GM12878 (cell line): ENCODE results near the gene ADPRHL1.

Source experiments
- EZH2 ChIP-seq: IDR thresholded peaks from 2 replicates; pipeline ENCODE4 v1.6.1; 2012; ENCODE audit warnings: low read depth, mild to moderate bottlenecking, control low read depth, inconsistent platforms, low read length, borderline replicate concordance; ENCODE audit not compliant: control insufficient read depth
- FOXK2 ChIP-seq: fragments of 450-650 bp; IDR thresholded peaks from 2 replicates; pipeline ENCODE4 v1.6.1; 2017; ENCODE audit warnings: mild to moderate bottlenecking, moderate library complexity
- GATAD2B ChIP-seq: fragments of 450-650 bp; conservative IDR thresholded peaks from 2 replicates; pipeline ENCODE4 v1.6.1; 2017; ENCODE audit warnings: low read depth, mild to moderate bottlenecking, moderate library complexity
- KLF5 ChIP-seq: fragments of 450-650 bp; IDR thresholded peaks from 2 replicates; pipeline ENCODE4 v1.6.1; 2014; ENCODE audit warnings: mild to moderate bottlenecking; ENCODE audit not compliant: partially characterized antibody
- POLR2A ChIP-seq: IDR thresholded peaks from 2 replicates; pipeline ENCODE4 v1.6.1; 2011; ENCODE audit warnings: low read depth, mild to moderate bottlenecking, low read length
- USF2 ChIP-seq: IDR thresholded peaks from 2 replicates; pipeline ENCODE4 v1.6.1; 2011; ENCODE audit warnings: low read depth, low read length, improper control_type of control experiment, borderline replicate concordance
- ZNF274 ChIP-seq: IDR thresholded peaks from one replicate; pipeline ENCODE4 v1.8.0; 2011; ENCODE audit not compliant: insufficient read length, insufficient read depth
- TF ChIP-seq, protein P1 (sequence below): fragments of 450-650 bp; IDR thresholded peaks from 2 replicates; pipeline ENCODE4 v1.6.1; 2016; ENCODE audit warnings: mild to moderate bottlenecking, moderate library complexity, borderline replicate concordance

DNA sequence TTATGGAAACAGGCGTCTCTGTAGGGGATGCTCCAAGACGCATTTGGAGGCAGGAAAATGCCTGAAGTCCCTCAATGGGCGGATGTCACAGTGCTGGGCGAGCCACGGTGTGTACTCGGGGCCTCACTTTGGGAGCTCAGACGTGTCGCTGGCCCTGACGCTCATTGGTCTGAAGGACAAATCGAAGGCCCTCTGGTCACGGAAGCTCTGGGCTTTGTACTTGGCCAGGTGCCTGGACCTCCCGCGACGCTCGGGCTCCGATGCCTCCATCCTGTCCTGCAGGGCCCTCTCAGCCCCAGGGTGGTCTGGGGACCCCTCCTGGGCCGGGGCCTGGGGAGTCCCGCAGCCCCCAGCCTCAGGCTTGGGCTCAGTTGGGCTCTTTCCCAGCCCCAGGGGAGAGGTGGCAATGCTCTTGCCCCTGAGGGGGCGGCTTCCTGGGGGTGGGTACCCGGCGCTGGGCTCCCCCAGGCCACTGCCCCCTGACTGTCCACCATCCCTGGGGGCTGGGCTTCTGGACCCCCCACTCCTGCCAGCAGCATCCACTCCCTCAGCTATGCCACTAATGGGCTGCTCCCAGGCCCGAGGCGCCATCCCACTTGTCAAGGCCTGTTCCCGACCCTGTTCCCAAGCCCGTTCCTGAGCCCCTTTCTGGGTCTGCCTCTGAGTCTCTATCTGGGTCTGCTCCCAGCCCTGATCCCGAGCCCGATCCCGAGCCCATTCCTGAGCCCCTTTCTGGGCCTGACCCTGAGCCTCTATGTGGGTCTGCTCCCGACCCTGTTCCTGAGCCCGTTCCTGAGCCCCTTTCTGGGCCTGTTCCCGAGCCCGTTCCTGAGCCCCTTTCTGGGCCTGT, 49.8 kb downstream of the ADPRHL1 start:
- TF ChIP-seq, protein P1, sequence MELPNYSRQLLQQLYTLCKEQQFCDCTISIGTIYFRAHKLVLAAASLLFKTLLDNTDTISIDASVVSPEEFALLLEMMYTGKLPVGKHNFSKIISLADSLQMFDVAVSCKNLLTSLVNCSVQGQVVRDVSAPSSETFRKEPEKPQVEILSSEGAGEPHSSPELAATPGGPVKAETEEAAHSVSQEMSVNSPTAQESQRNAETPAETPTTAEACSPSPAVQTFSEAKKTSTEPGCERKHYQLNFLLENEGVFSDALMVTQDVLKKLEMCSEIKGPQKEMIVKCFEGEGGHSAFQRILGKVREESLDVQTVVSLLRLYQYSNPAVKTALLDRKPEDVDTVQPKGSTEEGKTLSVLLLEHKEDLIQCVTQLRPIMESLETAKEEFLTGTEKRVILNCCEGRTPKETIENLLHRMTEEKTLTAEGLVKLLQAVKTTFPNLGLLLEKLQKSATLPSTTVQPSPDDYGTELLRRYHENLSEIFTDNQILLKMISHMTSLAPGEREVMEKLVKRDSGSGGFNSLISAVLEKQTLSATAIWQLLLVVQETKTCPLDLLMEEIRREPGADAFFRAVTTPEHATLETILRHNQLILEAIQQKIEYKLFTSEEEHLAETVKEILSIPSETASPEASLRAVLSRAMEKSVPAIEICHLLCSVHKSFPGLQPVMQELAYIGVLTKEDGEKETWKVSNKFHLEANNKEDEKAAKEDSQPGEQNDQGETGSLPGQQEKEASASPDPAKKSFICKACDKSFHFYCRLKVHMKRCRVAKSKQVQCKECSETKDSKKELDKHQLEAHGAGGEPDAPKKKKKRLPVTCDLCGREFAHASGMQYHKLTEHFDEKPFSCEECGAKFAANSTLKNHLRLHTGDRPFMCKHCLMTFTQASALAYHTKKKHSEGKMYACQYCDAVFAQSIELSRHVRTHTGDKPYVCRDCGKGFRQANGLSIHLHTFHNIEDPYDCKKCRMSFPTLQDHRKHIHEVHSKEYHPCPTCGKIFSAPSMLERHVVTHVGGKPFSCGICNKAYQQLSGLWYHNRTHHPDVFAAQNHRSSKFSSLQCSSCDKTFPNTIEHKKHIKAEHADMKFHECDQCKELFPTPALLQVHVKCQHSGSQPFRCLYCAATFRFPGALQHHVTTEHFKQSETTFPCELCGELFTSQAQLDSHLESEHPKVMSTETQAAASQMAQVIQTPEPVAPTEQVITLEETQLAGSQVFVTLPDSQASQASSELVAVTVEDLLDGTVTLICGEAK: no peak
- TF ChIP-seq FOXK2 (no peak), KLF5 (no peak), USF2 (no peak), POLR2A (no peak), EZH2 (no peak), GATAD2B (no peak), ZNF274 (no peak)
